Hepatocyte (in vitro differentiated cells): ENCODE results near the gene GPR156. TPM values are rescaled to one million over a fixed set of nuclear protein-coding genes. Genes with fewer than 3 reads are reported as not detected.

Experiments used
- DNase-seq: peaks from one replicate; pipeline ENCODE4 v3.0.0-alpha.2; 2016; ENCODE audit warnings: low spot score
- H2AFZ ChIP-seq: fragments of 200-600 bp; sonication (generic); 2 replicates; pipeline ENCODE4 v1.6.0; 2016; ENCODE audit warnings: antibody characterized with exemption, mild to moderate bottlenecking
- H3K27ac ChIP-seq: fragments of 200-600 bp; sonication (generic); 2 replicates; pipeline ENCODE4 v1.5.1; 2016; ENCODE audit warnings: mild to moderate bottlenecking
- H3K27me3 ChIP-seq: fragments of 200-600 bp; sonication (generic); 2 replicates; pipeline ENCODE4 v1.6.1; 2016
- H3K36me3 ChIP-seq: fragments of 200-600 bp; sonication (generic); replicated peaks from 2 replicates; pipeline ENCODE4 v1.5.1; 2016; ENCODE audit warnings: low read depth; ENCODE audit not compliant: insufficient read depth
- H3K4me1 ChIP-seq: fragments of 200-600 bp; sonication (generic); 2 replicates; pipeline ENCODE4 v1.5.1; 2016; ENCODE audit warnings: mild to moderate bottlenecking, moderate library complexity; ENCODE audit not compliant: insufficient read depth
- H3K4me2 ChIP-seq: fragments of 200-600 bp; sonication (generic); 2 replicates; pipeline ENCODE4 v1.6.0; 2016
- H3K4me3 ChIP-seq: fragments of 200-600 bp; sonication (generic); 2 replicates; pipeline ENCODE4 v1.5.1; 2016; ENCODE audit warnings: mild to moderate bottlenecking
- H3K79me2 ChIP-seq: fragments of 200-600 bp; sonication (generic); 2 replicates; pipeline ENCODE4 v1.6.0; 2017; ENCODE audit warnings: mild to moderate bottlenecking
- H3K9me2 ChIP-seq: fragments of 200-600 bp; sonication (generic); replicated peaks from 2 replicates; pipeline ENCODE4 v1.6.0; 2017; ENCODE audit warnings: mild to moderate bottlenecking; ENCODE audit not compliant: insufficient read depth
- H3K9me3 ChIP-seq: fragments of 200-600 bp; sonication (generic); 2 replicates; pipeline ENCODE4 v1.5.1; 2016; ENCODE audit warnings: low read depth, mild to moderate bottlenecking
- H4K20me1 ChIP-seq: fragments of 200-600 bp; sonication (generic); 2 replicates; pipeline ENCODE4 v1.6.0; 2016; ENCODE audit warnings: mild to moderate bottlenecking; ENCODE audit not compliant: insufficient read depth, poor library complexity, severe bottlenecking
- CTCF ChIP-seq: fragments of 200-600 bp; sonication (generic); IDR thresholded peaks from 2 replicates; pipeline ENCODE4 v1.5.1; 2016; ENCODE audit warnings: antibody characterized with exemption, mild to moderate bottlenecking; ENCODE audit not compliant: poor library complexity
- EZH2 ChIP-seq: fragments of 200-600 bp; sonication (generic); IDR thresholded peaks from 2 replicates; pipeline ENCODE4 v1.6.1; 2016; ENCODE audit warnings: antibody characterized with exemption, mild to moderate bottlenecking, borderline replicate concordance
- EZH2phosphoT487 ChIP-seq: fragments of 200-600 bp; sonication (generic); IDR thresholded peaks from one replicate; pipeline ENCODE4 v1.6.1; 2018; ENCODE audit warnings: antibody characterized with exemption, mild to moderate bottlenecking, low read depth, moderate library complexity; ENCODE audit not compliant: unreplicated experiment, severe bottlenecking
- WGBS: methylation state at CpG from one replicate; pipeline ENCODE4 v1.1.6; 2016; ENCODE audit warnings: low lambda C conversion rate; ENCODE audit errors: missing lambda C conversion rate; 5-methylcytosine and 5-hydroxymethylcytosine counted together
- polyA plus RNA-seq: library from polyadenylated mRNA; unstranded; fragments of >200 nt; fragmentation: Nextera tagmentation; extraction: Ambion mirVana; gene quantifications from 2 replicates; pipeline ENCODE4 v1.2.1, GENCODE V29; 2016
- total RNA-seq: library from RNA; depleted of rRNA; stranded (reverse); fragments of >200 nt; gene quantifications from 2 replicates; pipeline ENCODE4 v1.2.3, GENCODE V29; 2014

Gene GPR156
- total and polyA plus RNA-seq, 2 experiments from 2014 or later = 0.27 to 0.80 TPM

GRCh38 chr3:120214176-120214575, 70.8 kb downstream of the GPR156 start:
- no peak overlapping the region for H3K4me3 ChIP-seq
- WGBS = 67% methylated on average over 4 of the region's 4 CpGs
- no peaks in the 10 kb centered on the region for H3K4me1 ChIP-seq
- H4K20me1 ChIP-seq = no peaks in the 10 kb centered on the region
- H3K4me2 ChIP-seq = no peak overlapping the region
- H3K79me2 ChIP-seq = no peaks in the 10 kb centered on the region
- no peaks in the 10 kb centered on the region for H3K9me2 ChIP-seq
- no peak for TF ChIP-seq EZH2phosphoT487
- H3K9me3 ChIP-seq = no peaks in the 10 kb centered on the region
- no peaks in the 10 kb centered on the region for H3K27me3 ChIP-seq
- no peak for DNase-seq
- H3K27ac ChIP-seq = no peak overlapping the region
- no peaks in the 10 kb centered on the region for H3K36me3 ChIP-seq
- no peak overlapping the region for H2AFZ ChIP-seq

- 86% methylated on average over 1 of the region's 1 CpG for WGBS
- Histone ChIP-seq H3K27ac (no peak overlapping the region), H3K4me1 (no peaks in the 10 kb centered on the region), H2AFZ (no peak overlapping the region), H3K9me2 (no peaks in the 10 kb centered on the region), H3K79me2 (no peaks in the 10 kb centered on the region), H4K20me1 (no peaks in the 10 kb centered on the region), H3K9me3 (no peaks in the 10 kb centered on the region), H3K4me3 (no peak overlapping the region), H3K27me3 (no peaks in the 10 kb centered on the region), H3K36me3 (no peaks in the 10 kb centered on the region), H3K4me2 (no peak overlapping the region)
- no peak for DNase-seq
- no peak for TF ChIP-seq EZH2
- no peak for TF ChIP-seq EZH2phosphoT487
- TF ChIP-seq CTCF = no peak
Observed at GRCh38 chr3:120212505-120212904, 72.5 kb downstream of the GPR156 start.

GRCh38 chr3:120209425-120209824, 75.6 kb downstream of the GPR156 start:
- H3K9me3 ChIP-seq = no peaks in the 10 kb centered on the region
- no peaks in the 10 kb centered on the region for H3K79me2 ChIP-seq
- no peaks in the 10 kb centered on the region for H3K36me3 ChIP-seq
- no peak overlapping the region for H2AFZ ChIP-seq
- no peaks in the 10 kb centered on the region for H3K27me3 ChIP-seq
- no peaks in the 10 kb centered on the region for H4K20me1 ChIP-seq
- no peaks in the 10 kb centered on the region for H3K9me2 ChIP-seq
- no peak for TF ChIP-seq CTCF
- no peak for TF ChIP-seq EZH2phosphoT487
- no peak for TF ChIP-seq EZH2
- no peak overlapping the region for H3K4me3 ChIP-seq
- 68% methylated on average over 1 of the region's 1 CpG for WGBS
- no peak for DNase-seq
- H3K4me2 ChIP-seq = no peak overlapping the region
- no peaks in the 10 kb centered on the region for H3K4me1 ChIP-seq
- no peak overlapping the region for H3K27ac ChIP-seq

GRCh38 chr3:120204338-120204737, 80.7 kb downstream of the GPR156 start:
- WGBS = 93% methylated on average over 5 of the region's 5 CpGs
- H3K9me3 ChIP-seq = no peaks in the 10 kb centered on the region

More at GRCh38 chr3:120204338-120204737, 80.7 kb downstream of the GPR156 start:
- Histone ChIP-seq H3K4me2 (no peak overlapping the region), H3K27ac (no peak overlapping the region), H2AFZ (no peak overlapping the region), H4K20me1 (no peaks in the 10 kb centered on the region), H3K36me3 (no peaks in the 10 kb centered on the region), H3K4me1 (no peaks in the 10 kb centered on the region), H3K9me2 (no peaks in the 10 kb centered on the region), H3K79me2 (no peaks in the 10 kb centered on the region), H3K27me3 (no peaks in the 10 kb centered on the region), H3K4me3 (no peak overlapping the region)
- DNase-seq = no peak
- TF ChIP-seq EZH2phosphoT487 (no peak), EZH2 (no peak), CTCF (no peak)
